GM18909 (cell line): ENCODE results near the gene ZCCHC14.
"Not testable (repeated sequence)": the region's sequence is repeated elsewhere in the genome, so short reads cannot be mapped to it uniquely, and the experiment has no call there.

ENCODE experiments used
- ATAC-seq: cut with Tn5 transposase; IDR thresholded peaks from one replicate; pipeline ENCODE4 v1.9.1; 2021; ENCODE audit warnings: mild to moderate bottlenecking; ENCODE audit not compliant: unreplicated experiment, poor library complexity

The ZCCHC14 gene

DNA sequence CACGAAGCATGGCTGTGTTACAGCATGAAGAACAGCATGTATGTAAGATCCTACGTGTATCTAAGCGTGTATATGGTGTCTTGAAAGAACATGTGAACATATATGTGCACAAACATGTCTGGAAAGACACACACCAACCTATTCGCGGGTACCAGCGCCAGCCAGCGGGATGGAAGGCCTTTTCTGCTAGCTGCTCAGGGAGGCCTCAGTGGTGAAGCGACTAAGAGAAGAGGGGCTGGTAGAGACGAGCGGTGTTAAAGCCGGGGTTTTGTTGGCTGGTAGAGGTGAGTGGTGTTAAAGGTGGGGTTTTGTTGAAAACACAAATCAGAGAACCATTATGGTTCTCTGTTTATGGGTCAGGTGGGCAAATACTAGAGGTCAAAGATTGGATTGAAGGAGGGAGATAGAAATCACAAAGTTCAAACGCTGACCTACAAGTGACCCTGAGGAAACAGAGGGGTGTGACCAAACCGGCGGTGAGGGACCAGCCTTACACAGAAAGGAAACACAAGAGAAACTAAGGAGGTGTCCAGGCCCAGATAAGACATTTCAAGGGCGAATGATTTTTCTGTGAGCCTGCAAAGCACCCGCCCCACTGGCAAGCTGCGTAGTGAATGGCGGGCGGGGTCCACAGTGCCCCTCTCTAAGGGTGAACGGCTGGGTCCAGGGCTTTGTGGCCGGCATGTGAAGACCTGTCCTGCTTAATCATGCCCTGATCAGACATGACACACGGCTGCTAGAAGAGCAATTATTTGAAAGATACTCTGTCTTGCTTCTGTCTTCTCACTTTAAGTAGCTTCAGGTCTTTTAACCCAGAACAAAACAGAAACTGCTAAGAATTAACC, 8.1 kb downstream of the ZCCHC14 start:
- no peak for ATAC-seq

DNA sequence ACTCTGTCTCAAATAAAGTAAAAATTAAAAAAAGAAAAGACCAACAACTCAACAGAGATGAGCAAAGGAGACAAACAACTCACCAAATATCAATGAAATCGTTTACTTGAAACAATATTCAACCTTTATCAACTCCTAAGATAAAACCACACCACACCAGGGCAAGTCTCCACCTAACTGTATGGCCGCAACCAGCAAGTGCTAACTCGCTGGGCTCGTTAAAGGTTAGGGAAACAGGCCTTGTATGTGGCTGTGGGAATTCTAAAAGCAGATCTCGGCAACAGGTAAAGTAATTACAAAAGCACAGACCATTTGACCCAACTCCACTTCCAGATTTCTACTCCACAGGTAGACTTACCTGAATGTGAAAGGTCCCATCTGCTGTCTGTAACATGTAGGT, 9.3 kb downstream of the ZCCHC14 start:
- no peak for ATAC-seq

DNA sequence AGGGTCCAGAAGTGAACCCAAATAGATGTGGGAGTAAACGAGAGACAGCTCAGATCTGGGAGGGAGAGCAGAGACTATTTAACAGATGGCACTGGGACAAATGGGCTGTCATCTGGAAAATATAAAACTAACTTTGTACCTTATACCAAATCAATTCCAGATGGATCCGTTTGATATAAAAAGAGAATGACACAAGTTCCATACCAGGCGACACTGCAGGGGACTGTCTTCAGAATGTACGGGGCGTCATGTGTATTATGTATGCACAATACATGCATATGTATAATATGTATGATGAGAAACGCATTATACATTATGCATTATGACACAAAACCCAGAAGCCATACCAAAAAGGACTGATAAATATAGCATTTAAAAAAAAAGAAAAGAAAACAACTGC, 10.2 kb downstream of the ZCCHC14 start:
- ATAC-seq: not testable (repeated sequence)

DNA sequence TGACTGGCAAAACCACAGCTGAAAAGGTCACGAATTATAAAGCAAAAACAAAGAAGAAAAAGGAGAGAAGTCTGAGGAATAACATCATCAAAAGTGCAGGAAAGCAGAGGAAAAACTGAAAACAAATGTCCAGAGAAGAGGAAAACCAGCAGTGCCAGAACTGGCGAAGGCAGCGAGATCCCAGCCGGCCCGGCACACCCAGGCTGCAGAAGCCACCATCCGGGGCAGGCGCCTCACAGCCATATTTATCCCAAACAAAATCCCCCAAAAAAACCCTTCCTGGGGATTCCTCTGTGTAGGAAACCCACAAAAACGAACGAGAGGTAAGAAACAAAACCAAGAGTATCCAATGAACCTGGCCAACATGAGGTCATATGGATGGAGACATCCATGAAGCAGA, 10.6 kb downstream of the ZCCHC14 start:
- no peak for ATAC-seq

DNA sequence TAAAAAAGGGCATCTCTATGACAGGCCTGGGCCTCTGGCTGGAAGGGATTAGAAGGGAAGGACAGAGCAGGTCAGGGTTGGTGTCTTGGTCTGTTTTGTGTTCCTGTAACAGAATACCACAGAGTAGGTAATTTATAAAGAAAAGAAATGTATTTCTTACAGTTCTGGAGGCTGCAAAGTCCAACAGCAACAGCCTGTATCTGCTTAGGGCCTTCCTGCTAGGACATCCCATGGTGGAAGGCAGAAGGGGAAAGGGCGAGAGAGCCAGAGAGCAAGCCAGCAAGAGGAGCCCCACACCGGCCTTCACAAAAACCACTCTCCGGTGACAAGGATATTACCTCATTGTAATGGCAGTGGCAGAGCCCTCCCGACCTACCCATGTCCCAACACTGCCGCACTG, 11.1 kb downstream of the ZCCHC14 start:
- ATAC-seq: not testable (repeated sequence)

DNA sequence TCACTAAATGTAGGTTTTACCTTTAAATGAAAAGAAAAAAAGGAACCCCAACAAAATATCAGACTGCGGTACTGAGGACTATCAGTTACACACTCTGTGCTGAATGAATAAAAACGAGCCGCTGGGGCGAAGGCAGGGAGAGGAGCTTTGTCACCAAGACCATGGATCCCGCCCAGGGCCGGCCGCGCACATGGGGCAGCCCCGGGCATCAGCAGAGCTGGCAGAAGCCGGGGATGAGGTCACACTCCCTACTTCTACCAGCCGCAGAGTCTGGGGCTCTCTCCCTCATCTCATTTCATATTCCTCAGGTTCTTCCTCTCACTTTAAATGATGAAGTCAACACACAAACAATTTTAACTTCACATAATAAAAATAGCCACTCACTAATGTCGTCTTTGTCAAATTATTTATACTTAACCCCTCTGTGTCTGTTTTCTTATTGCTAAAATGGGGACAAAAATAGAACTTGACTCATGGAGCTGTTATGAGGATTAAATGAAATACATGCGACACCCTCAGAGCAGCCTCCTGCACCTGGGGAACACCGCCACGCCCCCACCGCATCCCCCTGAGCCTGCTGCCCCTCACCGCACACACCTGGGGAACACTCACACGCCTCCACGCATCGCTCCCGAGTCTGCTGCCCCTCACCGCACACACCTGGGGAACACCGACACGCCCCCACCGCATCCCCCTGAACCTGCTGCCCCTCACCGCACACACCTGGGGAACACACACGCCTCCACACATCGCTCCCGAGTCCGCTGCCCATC, 15.4 kb downstream of the ZCCHC14 start:
- ATAC-seq: not testable (repeated sequence)

DNA sequence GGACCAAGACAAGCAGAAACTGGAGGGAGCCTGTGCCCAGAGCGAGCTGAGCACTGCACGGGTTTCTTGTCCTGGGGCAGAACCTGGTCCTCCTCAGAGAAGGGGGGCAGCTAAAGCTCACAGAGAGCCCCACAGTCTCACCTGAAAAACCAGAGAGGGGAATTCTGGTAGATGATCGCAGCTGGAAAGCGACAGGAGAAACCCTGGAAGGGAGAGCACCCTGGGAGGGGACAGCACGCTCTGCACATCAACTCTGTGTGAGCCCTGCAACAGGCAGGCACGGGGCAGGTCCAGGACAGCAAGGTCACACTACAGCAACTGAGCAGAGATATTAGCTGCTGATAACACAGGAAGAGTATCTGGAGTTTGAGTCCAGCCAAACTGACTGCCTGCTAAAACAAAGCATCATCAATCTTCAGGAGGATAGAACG, 18.2 kb downstream of the ZCCHC14 start:
- no peak for ATAC-seq

DNA sequence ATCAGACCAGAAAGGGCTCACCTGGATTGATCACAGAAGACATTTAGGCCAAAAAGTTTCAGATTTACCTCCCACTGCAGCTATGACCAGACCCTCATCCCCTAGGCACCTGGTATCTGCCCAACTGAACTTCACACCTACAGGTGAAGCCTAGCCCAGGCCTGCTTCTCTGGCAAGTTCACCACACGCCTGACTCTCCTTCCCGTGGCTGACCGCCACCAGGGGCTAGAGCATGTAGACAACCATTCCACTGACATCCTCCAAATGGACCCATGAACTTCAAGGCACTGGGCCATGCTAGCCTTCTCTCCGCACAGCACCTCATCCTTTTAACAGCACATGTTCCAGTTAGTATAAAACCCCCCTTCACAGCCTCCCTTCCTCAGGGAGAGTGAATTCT, 18.8 kb downstream of the ZCCHC14 start:
- ATAC-seq: no peak

DNA sequence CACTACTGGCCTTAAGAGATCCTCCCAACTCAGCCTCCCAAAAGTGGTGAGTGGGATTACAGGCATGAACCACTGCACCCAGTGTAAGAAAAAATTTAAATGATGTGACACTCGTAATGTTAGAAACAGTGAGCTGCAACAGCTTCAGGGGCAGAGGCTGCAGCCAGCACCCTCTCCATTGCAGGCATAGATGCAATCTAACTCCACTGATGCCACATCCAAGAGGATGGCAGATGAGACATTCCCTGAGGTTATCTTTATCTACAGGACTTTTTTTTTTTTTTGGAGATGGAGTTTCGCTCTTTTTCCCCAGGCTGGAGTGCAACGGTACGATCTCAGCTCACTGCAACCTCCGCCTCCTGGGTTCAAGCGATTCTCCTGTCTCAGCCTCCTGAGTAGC, 19.9 kb downstream of the ZCCHC14 start:
- no peak for ATAC-seq

DNA sequence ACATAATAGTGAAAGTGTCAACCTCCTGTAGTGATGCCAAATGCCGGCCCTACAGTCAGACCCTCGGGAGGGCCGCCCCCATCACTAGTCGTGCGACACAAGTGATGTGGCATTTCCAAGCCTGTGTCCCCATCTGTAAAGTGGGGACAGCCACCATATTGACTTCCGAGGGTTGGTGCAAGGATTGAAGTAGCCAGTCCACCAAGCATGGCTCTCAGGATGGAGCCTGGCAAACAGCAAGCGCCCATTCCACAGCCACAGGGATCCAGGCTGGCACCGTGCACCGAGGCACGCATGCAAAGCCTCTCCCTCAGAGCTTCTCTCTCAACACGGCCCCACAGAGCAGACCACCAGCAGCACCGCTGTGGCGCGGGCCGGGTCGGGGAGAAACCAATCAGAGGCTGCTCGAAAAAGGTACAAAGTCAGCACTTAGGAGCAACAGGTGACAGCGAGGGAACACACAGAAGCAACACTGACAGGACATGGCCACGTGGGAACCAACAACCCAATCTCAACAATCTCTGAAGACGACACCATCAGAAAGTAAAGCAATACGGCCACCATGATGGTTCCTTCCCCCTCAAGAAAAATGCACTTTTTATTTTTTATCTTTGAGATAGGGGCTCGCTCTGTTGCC, 20.6 kb downstream of the ZCCHC14 start:
- no peak for ATAC-seq

DNA sequence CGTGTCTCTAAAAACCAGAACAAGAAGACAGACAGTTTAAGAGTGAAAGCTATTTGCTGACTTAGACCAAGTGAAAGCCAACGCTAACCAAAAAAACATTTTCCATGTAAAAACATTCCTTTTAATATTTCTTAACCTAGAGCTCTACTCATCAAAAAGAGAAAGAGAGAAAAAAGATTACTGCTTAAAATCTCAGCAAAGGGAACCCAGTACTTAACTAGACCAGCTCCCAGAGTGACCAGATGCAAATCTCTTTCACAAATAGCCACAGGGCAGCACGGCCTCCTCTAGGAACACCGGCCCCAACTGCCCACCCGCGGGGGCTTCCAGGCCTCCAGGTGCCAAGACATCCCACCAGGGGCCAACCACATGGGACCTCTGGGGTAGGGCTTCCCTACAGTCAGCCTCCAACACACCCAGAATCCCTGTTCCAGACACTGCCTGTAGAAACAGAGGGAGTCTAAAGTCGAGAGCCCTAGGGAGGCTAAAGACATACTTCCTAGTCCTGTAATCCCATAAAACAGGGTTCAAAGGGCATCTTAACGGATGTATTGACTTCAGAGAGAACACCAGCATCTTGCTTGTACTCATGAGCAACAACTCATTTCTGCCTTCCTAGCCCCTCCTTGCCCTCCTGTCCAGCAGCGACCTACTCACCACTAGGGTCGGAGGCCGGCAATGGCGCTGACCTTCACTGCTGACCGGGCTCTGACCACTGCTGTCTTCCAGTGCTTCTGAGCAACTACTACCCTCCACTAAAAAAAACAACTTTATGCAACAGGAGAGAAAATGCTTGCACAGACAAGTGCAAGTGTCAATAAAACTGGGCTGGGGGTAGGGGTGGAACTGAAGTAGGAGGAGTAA, 21.3 kb downstream of the ZCCHC14 start:
- ATAC-seq: no peak

DNA sequence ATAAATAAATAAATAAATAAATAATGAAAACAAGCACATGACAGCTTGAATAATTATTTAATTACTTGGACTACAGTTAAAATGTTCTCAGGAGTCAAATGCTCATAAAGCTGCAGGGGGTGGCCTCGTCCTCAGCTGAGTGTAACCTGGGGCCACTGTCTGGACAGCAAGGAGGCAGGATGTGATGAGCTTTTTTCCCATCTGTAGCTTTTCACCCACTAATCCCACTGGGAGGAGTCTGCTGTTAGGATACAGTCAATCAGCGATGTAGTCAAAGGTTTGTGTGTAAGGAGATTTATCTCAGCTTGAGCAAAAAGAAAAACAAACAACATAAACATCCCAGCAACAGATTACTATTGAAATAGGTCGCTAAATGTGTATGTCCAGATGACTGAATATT, 22.5 kb downstream of the ZCCHC14 start:
- ATAC-seq: no peak

DNA sequence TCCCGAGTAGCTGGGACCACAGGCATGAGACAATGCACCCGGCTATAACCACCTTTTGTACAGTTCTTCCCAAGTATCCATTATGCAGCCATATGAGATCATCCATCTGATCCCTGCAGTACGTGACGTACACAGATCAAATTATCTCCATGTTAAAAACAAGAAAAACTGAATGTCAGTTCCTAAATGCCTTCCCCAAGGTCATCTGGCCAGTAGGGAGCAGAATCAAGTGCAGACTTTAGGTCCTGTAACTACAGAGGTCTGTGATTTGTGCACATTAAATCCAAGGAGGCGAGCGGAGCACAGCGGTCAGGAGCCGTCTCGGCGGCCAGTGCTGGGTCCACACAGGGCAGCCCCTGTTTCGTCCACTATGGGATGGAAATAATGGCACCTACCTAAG, 23.7 kb downstream of the ZCCHC14 start:
- ATAC-seq: no peak

DNA sequence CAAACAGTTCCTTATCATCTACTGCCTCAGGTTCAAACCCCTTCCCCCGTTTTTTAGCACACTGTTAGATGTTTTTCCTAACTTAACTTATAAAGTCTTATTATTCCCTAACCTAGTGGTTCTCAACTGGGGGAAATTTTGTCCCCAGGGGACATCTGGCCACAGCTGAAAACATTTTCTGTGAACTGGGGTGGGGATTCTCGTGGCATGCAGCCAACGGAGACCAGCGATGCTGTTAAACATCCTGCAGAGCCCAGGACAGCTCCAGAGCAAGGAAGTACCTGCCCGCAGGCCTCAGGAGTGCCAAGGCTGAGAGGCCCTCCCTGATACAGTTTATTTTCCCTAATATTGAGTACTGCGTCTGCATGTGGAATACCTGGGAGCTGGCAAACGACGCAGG, 24.3 kb downstream of the ZCCHC14 start:
- ATAC-seq: no peak

DNA sequence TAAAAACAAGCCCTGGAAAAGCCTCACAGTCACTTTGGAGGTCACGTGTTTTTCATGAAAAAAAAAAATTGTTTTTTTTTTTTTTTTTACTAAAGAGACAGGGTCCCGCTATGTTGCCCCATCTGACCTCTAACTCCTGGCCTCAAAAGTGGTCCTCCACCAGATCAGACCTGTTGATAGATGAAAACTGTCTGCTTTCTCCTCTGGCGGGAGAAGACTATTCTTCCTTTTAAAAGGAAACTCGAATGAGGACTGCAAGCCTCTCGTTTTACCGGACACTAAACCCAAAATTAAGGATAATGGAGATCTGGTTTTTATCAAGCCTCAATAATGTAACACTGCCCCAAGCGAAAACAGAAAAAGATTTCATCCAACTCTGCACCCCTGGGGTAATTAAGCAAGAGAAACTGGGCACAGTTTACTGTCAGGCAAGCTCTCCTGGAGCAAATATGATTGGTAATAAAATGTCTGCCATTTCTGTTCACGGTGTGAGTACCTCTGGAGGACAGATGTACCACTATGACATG, 25.8 kb downstream of the ZCCHC14 start:
- no peak for ATAC-seq

DNA sequence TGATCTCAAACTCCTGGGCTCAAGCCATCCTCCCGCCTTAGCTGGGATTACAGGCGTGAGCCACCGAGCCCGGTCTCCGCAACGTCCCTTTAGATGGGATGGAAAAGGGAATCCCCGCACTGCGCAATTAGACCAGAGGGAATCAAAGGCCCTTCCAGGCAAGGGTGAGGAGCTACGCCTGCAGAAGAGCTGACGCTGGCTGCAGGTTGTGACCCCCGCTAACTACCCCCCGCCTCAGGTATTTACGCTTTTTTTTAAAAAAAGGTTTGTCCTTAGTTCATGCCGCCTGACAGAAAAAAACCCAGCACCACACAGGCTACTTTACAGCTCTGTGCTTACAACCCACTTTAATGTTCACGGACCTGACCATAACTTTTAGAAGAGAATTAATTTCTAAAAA, 26.9 kb downstream of the ZCCHC14 start:
- no peak for ATAC-seq

DNA sequence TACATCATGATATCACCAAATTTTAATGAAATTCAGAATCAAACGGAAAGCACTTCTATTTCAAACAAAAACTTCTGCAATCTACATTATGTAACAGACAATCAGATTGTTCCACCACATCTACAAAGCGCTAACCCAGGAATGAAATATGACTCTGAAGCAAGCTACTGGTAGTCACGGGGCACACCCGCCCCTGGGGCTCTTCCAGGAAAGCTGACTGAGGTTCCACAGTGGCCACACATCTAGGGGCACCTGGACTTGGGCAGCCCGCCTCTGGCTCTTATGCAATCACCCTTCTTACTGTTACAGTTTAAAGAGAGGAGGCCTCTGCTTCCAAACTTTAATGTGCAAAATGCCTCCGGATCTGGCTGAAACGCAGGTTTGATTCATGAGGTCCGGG, 27.5 kb downstream of the ZCCHC14 start:
- ATAC-seq: no peak

DNA sequence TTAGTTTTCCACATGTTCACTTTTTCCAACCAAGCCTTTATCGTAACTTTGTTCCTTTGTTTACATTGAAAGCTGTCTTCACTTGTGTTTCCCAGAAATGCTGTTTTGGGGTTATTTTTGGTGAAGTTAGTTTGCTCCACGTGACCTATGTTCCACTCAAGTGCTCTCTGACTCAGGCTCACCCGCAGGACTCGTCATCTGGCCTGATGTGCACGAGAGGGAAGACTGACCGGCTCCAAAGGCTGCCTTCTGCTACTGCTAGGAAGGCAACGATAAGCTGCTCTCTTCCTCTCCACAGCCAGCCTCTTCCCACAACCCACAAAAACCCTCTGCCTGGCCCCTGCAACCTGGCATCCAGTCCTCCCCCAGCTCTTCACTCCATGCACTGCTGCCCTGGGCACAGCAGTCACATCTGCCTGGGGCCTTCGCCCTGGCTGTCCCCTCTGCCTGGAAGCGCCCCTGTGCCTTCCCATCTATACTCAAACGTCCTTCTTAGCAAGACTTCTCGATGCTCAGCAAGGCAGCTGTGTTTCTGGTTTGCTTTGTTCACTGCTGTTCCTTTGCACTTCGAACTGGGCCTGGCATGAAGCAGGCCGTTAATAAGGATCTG, 28.0 kb downstream of the ZCCHC14 start:
- ATAC-seq: no peak
